T-cell (primary cell): ENCODE results near the gene NAXD. TPM values are rescaled to one million over a fixed set of nuclear protein-coding genes. Genes with fewer than 3 reads are reported as not detected.

Experiments used
- ATAC-seq, 4 experiments: fragments of 200-7000 bp in 3 of 4; fragments of 150-1000 bp in 1 of 4; cut with Tn5 transposase; replicated peaks in 1 of 4; 1 replicate in 3 of 4; 2 replicates in 1 of 4; pipeline ENCODE4 v1.10.0; 2021; ENCODE audit warnings: moderate library complexity in 3 of 4, mild to moderate bottlenecking in 2 of 4, moderate number of reproducible peaks in 1 of 4
- CTCF ChIA-PET, 2 donors: fragments of 300-600 bp; sonication (Branson Sonifier 250); formaldehyde crosslinking; loops; one replicate each; lab custom pipeline; 2022; ENCODE audit warnings: antibody characterized with exemption in 2 of 2; lab: Charles Lee
- POLR2A ChIA-PET, 2 donors: fragments of 300-600 bp; sonication (Branson Sonifier 250); formaldehyde crosslinking; loops; one replicate each; lab custom pipeline; 2022; ENCODE audit warnings: antibody characterized with exemption in 2 of 2; lab: Charles Lee
- DNase-seq, 35 experiments: peaks; one replicate each; pipeline versions ENCODE4 v3.0.0 to v3.0.0-alpha.2; 2013 to 2023
- H3K27ac ChIP-seq: one replicate; pipeline ENCODE4 v1.5.1; 2013; ENCODE audit warnings: low read length
- H3K27me3 ChIP-seq, 2 experiments: replicated peaks in 1 of 2; 1 replicate in 1 of 2; 2 replicates in 1 of 2; pipeline versions ENCODE4 v1.6.1 to v1.7.0; 2013; ENCODE audit warnings: low read length in 1 of 2, mixed read lengths in 1 of 2; ENCODE audit not compliant: control insufficient read depth in 2 of 2, insufficient read depth in 2 of 2; ENCODE audit errors: extremely low read depth in 1 of 2
- H3K36me3 ChIP-seq, 2 donors: 1 replicate in 1 of 2; 2 replicates in 1 of 2; pipeline versions ENCODE4 v1.6.1 to v1.7.0; 2013; ENCODE audit warnings: low read length in 1 of 2; ENCODE audit not compliant: control insufficient read depth in 2 of 2, insufficient read depth in 1 of 2; ENCODE audit errors: extremely low read depth in 1 of 2
- H3K4me1 ChIP-seq, 2 experiments: 1 replicate in 1 of 2; 2 replicates in 1 of 2; pipeline versions ENCODE4 v1.6.1 to v1.7.0; 2013; ENCODE audit warnings: low read length in 2 of 2, mixed read lengths in 1 of 2; ENCODE audit not compliant: insufficient read depth in 2 of 2, control insufficient read depth in 1 of 2; ENCODE audit errors: extremely low read depth in 1 of 2
- H3K4me3 ChIP-seq, 2 donors: 1 replicate in 1 of 2; 2 replicates in 1 of 2; pipeline versions ENCODE4 v1.5.1 to v1.7.0; 2013; ENCODE audit warnings: mild to moderate bottlenecking in 2 of 2, low read length in 1 of 2, moderate library complexity in 1 of 2; ENCODE audit not compliant: control insufficient read depth in 1 of 2; ENCODE audit errors: extremely low read depth in 1 of 2
- H3K9me3 ChIP-seq: 2 replicates; pipeline ENCODE4 v1.7.0; 2013
- H3K27ac Mint-ChIP-seq, 2 donors: one replicate each; pipeline ENCODE4 v1.8.0; 2020 to 2021; ENCODE audit warnings: mild to moderate bottlenecking in 2 of 2, mixed read lengths in 2 of 2
- H3K27me3 Mint-ChIP-seq, 2 donors: one replicate each; pipeline ENCODE4 v1.8.0; 2021 to 2022; ENCODE audit warnings: mixed read lengths in 2 of 2
- H3K36me3 Mint-ChIP-seq: one replicate; pipeline ENCODE4 v1.8.0; 2021; ENCODE audit warnings: mixed read lengths
- H3K4me1 Mint-ChIP-seq, 3 donors: one replicate each; pipeline ENCODE4 v1.8.0; 2020 to 2022; ENCODE audit warnings: mixed read lengths in 3 of 3, mild to moderate bottlenecking in 1 of 3
- H3K4me3 Mint-ChIP-seq, 3 donors: one replicate each; pipeline ENCODE4 v1.8.0; 2020 to 2022; ENCODE audit warnings: mild to moderate bottlenecking in 3 of 3, mixed read lengths in 3 of 3, moderate library complexity in 3 of 3
- H3K9me3 Mint-ChIP-seq, 3 donors: one replicate each; pipeline ENCODE4 v1.8.0; 2020 to 2022; ENCODE audit warnings: mixed read lengths in 3 of 3
- WGBS: methylation state at CpG from one replicate; pipeline ENCODE4 v1.1.5; 2013; ENCODE audit warnings: missing lambda C conversion rate; ENCODE audit not compliant: insufficient coverage; 5-methylcytosine and 5-hydroxymethylcytosine counted together
- total RNA-seq, 35 experiments: library from RNA in 6 of 35; stranded (reverse) in 6 of 35; fragments of 120-200 nt in 1 of 35; gene quantifications; one replicate each; pipeline versions ENCODE4 v1.2.1 to v1.2.4 and lab custom pipeline; 2013 to 2026

NAXD gene
- total RNA-seq, 5 donors from 2014 or later (not counting 1 experiment from before 2014, with no cell fraction given), result 22.2 to 34.3 (median 29.2) TPM

DNA sequence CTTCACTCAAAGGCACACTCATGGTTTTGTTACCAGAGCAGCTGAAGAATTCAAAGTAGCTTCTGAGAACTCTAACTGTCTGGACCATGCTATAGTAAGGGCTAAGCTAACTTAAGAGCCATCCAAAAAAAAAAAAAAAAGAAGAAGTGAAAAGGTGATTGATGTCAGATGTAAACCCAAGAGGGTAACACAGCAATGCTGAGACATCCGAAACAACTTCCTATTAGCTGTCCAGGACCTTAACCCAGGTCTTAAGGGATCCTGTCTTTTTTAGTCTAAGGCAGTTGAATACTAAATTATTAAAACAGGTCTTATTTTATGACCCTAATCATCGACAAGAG lies 42.6 kb upstream of the NAXD start:
- POLR2A ChIA-PET, result no interaction called here

DNA sequence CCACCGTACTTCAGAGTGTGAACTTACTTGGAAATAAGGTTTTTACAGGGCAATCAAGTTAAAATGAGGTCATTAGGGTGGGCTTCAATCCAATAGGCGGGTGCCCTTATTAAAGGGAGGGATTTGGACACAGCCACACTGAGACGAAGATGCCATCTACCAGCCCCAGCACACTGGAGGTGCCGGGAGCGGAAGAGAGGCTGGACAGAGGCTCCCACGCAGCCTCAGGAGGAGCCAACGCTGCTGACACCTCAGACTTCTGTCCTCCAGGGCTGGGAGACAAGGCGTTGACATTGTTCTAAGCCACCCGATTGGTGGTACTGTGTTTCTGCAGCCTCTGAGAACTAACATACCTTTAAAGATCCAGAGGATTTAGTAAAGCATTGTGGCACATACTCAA lies 41.2 kb upstream of the NAXD start:
- ChIA-PET POLR2A (no interaction called here), CTCF (no interaction called here)
- 85% methylated on average over 4 of the region's 9 CpGs for WGBS
- Histone ChIP-seq H3K9me3 (no peaks in the 10 kb centered on the region), H3K27me3 (peaks cover 0 to 49% of the 10 kb centered on the region in 2 experiments), H3K27ac (no peak overlapping the region), H3K36me3 (no peaks in the 10 kb centered on the region), H3K4me3 (no peak overlapping the region), H3K4me1 (peaks cover 0 to 6% of the 10 kb centered on the region in 2 experiments)
- H3K9me3 Mint-ChIP-seq, result no peaks in the 10 kb centered on the region
- H3K4me3 Mint-ChIP-seq, result no peak overlapping the region
- no peak for DNase-seq
- H3K4me1 Mint-ChIP-seq, result peaks cover 8 to 10% (median 10%) of the 10 kb centered on the region in 3 donors
- H3K36me3 Mint-ChIP-seq, result no peaks in the 10 kb centered on the region
- no peak overlapping the region for H3K27ac Mint-ChIP-seq
- H3K27me3 Mint-ChIP-seq, result peaks cover 52 to 55% of the 10 kb centered on the region in 2 donors
- no peak for ATAC-seq

More for the DNA sequence above, 42.6 kb upstream of the NAXD start:
- H3K27ac ChIP-seq, result no peak overlapping the region
- H3K27me3 ChIP-seq, result peaks cover 0 to 49% of the 10 kb centered on the region in 2 experiments
- H3K27ac Mint-ChIP-seq, result no peak overlapping the region
- H3K4me3 ChIP-seq, result no peak overlapping the region
- H3K9me3 ChIP-seq, result no peaks in the 10 kb centered on the region
- H3K36me3 Mint-ChIP-seq, result no peaks in the 10 kb centered on the region
- peaks cover 52 to 53% of the 10 kb centered on the region in 2 donors for H3K27me3 Mint-ChIP-seq
- ATAC-seq, result no peak
- H3K4me1 ChIP-seq, result peaks cover 0 to 6% of the 10 kb centered on the region in 2 experiments
- no peaks in the 10 kb centered on the region for H3K9me3 Mint-ChIP-seq
- H3K4me1 Mint-ChIP-seq, result peaks cover 8 to 10% (median 10%) of the 10 kb centered on the region in 3 donors
- no CpG with 5 or more reads among the region's 2 CpGs for WGBS
- DNase-seq, result no peak
- H3K36me3 ChIP-seq, result no peaks in the 10 kb centered on the region
- CTCF ChIA-PET, result interaction anchor here (0.6 to 0.7 kb wide), 2 partner anchors 133 to 229 kb away, joined by 5 to 10 read pairs; no protein-coding TSS in a partner anchor
- no peak overlapping the region for H3K4me3 Mint-ChIP-seq

- ChIA-PET POLR2A (no interaction called here), CTCF (no interaction called here)
- Mint-ChIP-seq H3K27me3 (peaks cover 46 to 55% of the 10 kb centered on the region in 2 donors), H3K27ac (no peak overlapping the region), H3K36me3 (no peaks in the 10 kb centered on the region), H3K9me3 (no peaks in the 10 kb centered on the region), H3K4me3 (no peak overlapping the region), H3K4me1 (peaks cover 8 to 10% (median 10%) of the 10 kb centered on the region in 3 donors)
- DNase-seq, result peak in 2 of 35 experiments; percentile 8 to 21
- Histone ChIP-seq H3K4me3 (no peak overlapping the region), H3K9me3 (no peaks in the 10 kb centered on the region), H3K36me3 (no peaks in the 10 kb centered on the region), H3K27me3 (peaks cover 0 to 51% of the 10 kb centered on the region in 2 experiments), H3K4me1 (peaks cover 0 to 6% of the 10 kb centered on the region in 2 experiments), H3K27ac (no peak overlapping the region)
- 13% methylated on average over 15 of the region's 15 CpGs for WGBS
- peak in 1 of 4 experiments; percentile 24 for ATAC-seq
Observed at GRCh38 chr13:110575322-110576069, 39.8 kb upstream of the NAXD start.

DNA sequence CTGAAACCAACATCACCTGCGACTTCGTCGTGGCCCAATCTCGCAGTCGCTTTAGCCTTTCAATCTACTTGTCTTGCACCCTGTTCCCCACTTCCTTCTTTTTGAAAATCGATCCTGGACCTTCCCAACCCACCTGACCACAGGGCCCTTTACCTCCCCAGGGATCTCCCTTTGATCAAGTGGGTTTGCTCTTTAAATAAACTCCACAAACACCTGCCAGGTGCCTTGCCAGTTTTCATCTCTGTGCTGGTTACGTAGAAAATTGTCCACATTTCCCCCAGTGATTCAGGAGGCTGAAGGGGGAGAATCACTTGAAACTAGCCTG lies 39.3 kb upstream of the NAXD start:
- DNase-seq (no peak), ATAC-seq (no peak)
- Mint-ChIP-seq H3K27ac (no peak overlapping the region), H3K27me3 (peaks cover 46 to 58% of the 10 kb centered on the region in 2 donors), H3K36me3 (no peaks in the 10 kb centered on the region), H3K9me3 (no peaks in the 10 kb centered on the region), H3K4me1 (peaks cover 8 to 10% (median 10%) of the 10 kb centered on the region in 3 donors), H3K4me3 (no peak overlapping the region)
- 6% methylated on average over 6 of the region's 7 CpGs for WGBS
- H3K27me3 ChIP-seq, result peaks cover 0 to 46% of the 10 kb centered on the region in 2 experiments
- ChIA-PET CTCF (no interaction called here), POLR2A (no interaction called here)
- H3K27ac ChIP-seq, result no peak overlapping the region
- H3K9me3 ChIP-seq, result no peaks in the 10 kb centered on the region
- H3K36me3 ChIP-seq, result no peaks in the 10 kb centered on the region
- peaks cover 0 to 6% of the 10 kb centered on the region in 2 experiments for H3K4me1 ChIP-seq
- H3K4me3 ChIP-seq, result no peak overlapping the region

GRCh38 chr13:110576736-110577476 lies 38.4 kb upstream of the NAXD start:
- POLR2A ChIA-PET, result interaction anchor here in 1 of 2 donors (0.6 kb wide), 1 partner anchor 375 kb away, joined by 8 read pairs; no protein-coding TSS in a partner anchor

GRCh38 chr13:110578363-110578762 lies 37.0 kb upstream of the NAXD start:
- ATAC-seq (no peak), DNase-seq (no peak)
- H3K9me3 ChIP-seq, result no peaks in the 10 kb centered on the region
- peaks cover 8 to 10% (median 10%) of the 10 kb centered on the region in 3 donors for H3K4me1 Mint-ChIP-seq
- H3K36me3 Mint-ChIP-seq, result no peaks in the 10 kb centered on the region
- WGBS, result 70% methylated on average over 4 of the region's 10 CpGs
- H3K27me3 Mint-ChIP-seq, result peaks cover 47 to 57% of the 10 kb centered on the region in 2 donors
- peaks cover 0 to 6% of the 10 kb centered on the region in 2 experiments for H3K4me1 ChIP-seq
- no peak overlapping the region for H3K4me3 ChIP-seq
- H3K4me3 Mint-ChIP-seq, result no peak overlapping the region
- peaks cover 0 to 41% of the 10 kb centered on the region in 2 experiments for H3K27me3 ChIP-seq
- H3K27ac ChIP-seq, result no peak overlapping the region
- no peak overlapping the region for H3K27ac Mint-ChIP-seq
- POLR2A ChIA-PET, result interaction anchor here in 1 of 2 donors (0.6 kb wide), 1 partner anchor 33 kb away, joined by 3 read pairs; no protein-coding TSS in a partner anchor
- CTCF ChIA-PET, result no interaction called here
- no peaks in the 10 kb centered on the region for H3K36me3 ChIP-seq
- H3K9me3 Mint-ChIP-seq, result no peaks in the 10 kb centered on the region

More at GRCh38 chr13:110576736-110577476, 38.4 kb upstream of the NAXD start:
- H3K27ac ChIP-seq, result no peak overlapping the region
- DNase-seq (no peak), ATAC-seq (no peak)
- Mint-ChIP-seq H3K4me1 (peaks cover 8 to 10% (median 10%) of the 10 kb centered on the region in 3 donors), H3K4me3 (no peak overlapping the region), H3K36me3 (no peaks in the 10 kb centered on the region), H3K9me3 (no peaks in the 10 kb centered on the region), H3K27ac (no peak overlapping the region), H3K27me3 (peaks cover 41 to 56% of the 10 kb centered on the region in 2 donors)
- peaks cover 0 to 6% of the 10 kb centered on the region in 2 experiments for H3K4me1 ChIP-seq
- no peaks in the 10 kb centered on the region for H3K9me3 ChIP-seq
- WGBS, result 89% methylated on average over 6 of the region's 11 CpGs
- H3K36me3 ChIP-seq, result no peaks in the 10 kb centered on the region
- no peak overlapping the region for H3K4me3 ChIP-seq
- CTCF ChIA-PET, result interaction anchor here in 1 of 2 donors (0.7 kb wide), 1 partner anchor 40 kb away, joined by 14 read pairs; no protein-coding TSS in a partner anchor
- peaks cover 0 to 44% of the 10 kb centered on the region in 2 experiments for H3K27me3 ChIP-seq
